Astrocyte (in vitro differentiated cells and primary cell): Measurements from ENCODE around the gene PRR20C. TPM values are rescaled to one million over a fixed set of nuclear protein-coding genes. Genes with fewer than 3 reads are reported as not detected.
"Not testable (repeated sequence)": the region's sequence is repeated elsewhere in the genome, so short reads cannot be mapped to it uniquely, and the experiment has no call there.

Experiments used
- DNase-seq: peaks from one replicate; pipeline ENCODE4 v3.0.0-alpha.2; 2010; ENCODE audit warnings: low read depth
- FAIRE-seq: peaks from 2 replicates; lab custom pipeline; 2011; peaks lifted over from hg19 to GRCh38; lab: Jason Lieb, UNC
- H2AFZ ChIP-seq: 2 replicates; pipeline ENCODE4 v1.6.0; 2012; ENCODE audit warnings: low read depth, low read length, inconsistent platforms
- H3K27ac ChIP-seq: 2 replicates; pipeline ENCODE4 v1.5.1; 2011; ENCODE audit warnings: low read depth, low read length, inconsistent platforms
- H3K27me3 ChIP-seq: 2 replicates; pipeline ENCODE4 v1.6.0; 2011; ENCODE audit warnings: low read length, inconsistent platforms; ENCODE audit not compliant: insufficient read depth
- H3K36me3 ChIP-seq: 2 replicates; pipeline ENCODE4 v1.5.1; 2011; ENCODE audit warnings: low read length, inconsistent platforms; ENCODE audit not compliant: insufficient read depth
- H3K4me1 ChIP-seq: 2 replicates; pipeline ENCODE4 v1.5.1; 2011; ENCODE audit warnings: low read length, inconsistent platforms; ENCODE audit not compliant: insufficient read depth
- H3K4me2 ChIP-seq: 2 replicates; pipeline ENCODE4 v1.6.0; 2012; ENCODE audit warnings: low read length, inconsistent platforms
- H3K4me3 ChIP-seq: 2 replicates; pipeline ENCODE4 v1.5.1; 2011; ENCODE audit warnings: low read depth, mild to moderate bottlenecking, low read length, inconsistent platforms; ENCODE audit not compliant: insufficient read depth
- H3K79me2 ChIP-seq: 2 replicates; pipeline ENCODE4 v1.6.0; 2012; ENCODE audit warnings: mild to moderate bottlenecking, low read length, inconsistent platforms; ENCODE audit not compliant: insufficient read depth
- H3K9ac ChIP-seq: 2 replicates; pipeline ENCODE4 v1.6.0; 2012; ENCODE audit warnings: mild to moderate bottlenecking, low read length, inconsistent platforms
- H3K9me3 ChIP-seq: 2 replicates; pipeline ENCODE4 v1.5.1; 2012; ENCODE audit warnings: low read depth, mild to moderate bottlenecking, low read length, inconsistent platforms; ENCODE audit not compliant: insufficient read depth
- H4K20me1 ChIP-seq: 2 replicates; pipeline ENCODE4 v1.6.0; 2012; ENCODE audit warnings: low read length, inconsistent platforms; ENCODE audit not compliant: insufficient read depth
- H3K27ac Mint-ChIP-seq: one replicate; pipeline ENCODE4 v1.8.0; 2021; ENCODE audit warnings: mild to moderate bottlenecking, mixed read lengths; ENCODE audit not compliant: unreplicated experiment
- H3K27me3 Mint-ChIP-seq: one replicate; pipeline ENCODE4 v1.8.0; 2021; ENCODE audit warnings: low read depth, mixed read lengths; ENCODE audit not compliant: unreplicated experiment
- H3K36me3 Mint-ChIP-seq: one replicate; pipeline ENCODE4 v1.8.0; 2021; ENCODE audit warnings: low read depth, mixed read lengths; ENCODE audit not compliant: unreplicated experiment
- H3K4me1 Mint-ChIP-seq: one replicate; pipeline ENCODE4 v1.8.0; 2021; ENCODE audit warnings: low read depth, mixed read lengths; ENCODE audit not compliant: unreplicated experiment
- H3K4me3 Mint-ChIP-seq: one replicate; pipeline ENCODE4 v1.8.0; 2021; ENCODE audit warnings: mild to moderate bottlenecking, moderate library complexity, mixed read lengths; ENCODE audit not compliant: unreplicated experiment
- H3K9me3 Mint-ChIP-seq: one replicate; pipeline ENCODE4 v1.8.0; 2021; ENCODE audit warnings: mild to moderate bottlenecking, mixed read lengths; ENCODE audit not compliant: unreplicated experiment
- CTCF ChIP-seq: IDR thresholded peaks from 2 replicates; pipeline ENCODE4 v1.5.1; 2011; ENCODE audit warnings: low read depth, mild to moderate bottlenecking, inconsistent platforms, low read length, moderate library complexity; ENCODE audit not compliant: insufficient read depth
- EZH2 ChIP-seq: IDR thresholded peaks from 2 replicates; pipeline ENCODE4 v1.6.1; 2012; ENCODE audit warnings: mild to moderate bottlenecking, low read length, inconsistent platforms; ENCODE audit not compliant: insufficient read depth
- total RNA-seq: library from RNA; stranded (reverse); gene quantifications from 2 replicates; pipeline ENCODE4 v1.2.1, GENCODE V29; 2021

PRR20C gene
- total RNA-seq, 1 donor from 2014 or later, result not detected

DNA sequence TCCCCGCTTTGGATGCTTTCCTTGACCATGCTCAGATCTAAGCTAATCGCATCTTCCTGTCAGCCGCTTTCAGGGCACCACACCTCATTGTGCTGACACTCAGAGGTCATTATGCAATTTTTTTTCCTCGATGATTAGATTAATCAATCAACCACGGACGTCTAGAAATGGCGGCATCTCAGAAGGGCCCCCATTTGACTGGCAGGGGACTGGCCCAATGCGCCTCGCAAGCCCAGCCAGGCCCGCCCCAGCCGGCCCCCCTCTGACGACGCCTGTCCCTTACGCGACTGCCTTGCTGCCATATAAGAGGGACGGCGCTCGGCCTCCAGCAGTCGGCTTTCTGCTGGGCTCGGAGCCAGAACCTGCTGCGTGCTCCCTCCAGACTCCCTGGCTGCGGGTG is 6.5 kb downstream of the PRR20C start, which contains the start of gene PRR20D:
Gene PRR20D, plus strand, starts transcription at position 301 of the 400 bp plus-strand sequence. CDS start 387 bp downstream, outside the sequence.
- not testable (repeated sequence) for H3K4me3 ChIP-seq, H3K27ac Mint-ChIP-seq, H3K27ac ChIP-seq, H3K36me3 ChIP-seq, H2AFZ ChIP-seq, H3K36me3 Mint-ChIP-seq, H3K4me1 Mint-ChIP-seq, FAIRE-seq, H3K27me3 ChIP-seq, H3K4me2 ChIP-seq, H3K4me3 Mint-ChIP-seq, H3K9ac ChIP-seq, H4K20me1 ChIP-seq, H3K4me1 ChIP-seq, H3K9me3 ChIP-seq, H3K27me3 Mint-ChIP-seq, DNase-seq, H3K9me3 Mint-ChIP-seq, H3K79me2 ChIP-seq

GRCh38 chr13:57166897-57167296 is 13.0 kb downstream of the PRR20C start, which contains the start of gene PRR20E:
Gene PRR20E, plus strand, starts transcription at chr13:57167197. Its CDS starts 387 bp downstream, at chr13:57167584.
- FAIRE-seq, H3K27me3 Mint-ChIP-seq, H3K4me1 Mint-ChIP-seq, H3K27me3 ChIP-seq, H3K9ac ChIP-seq, H3K9me3 ChIP-seq, H3K27ac ChIP-seq, H3K9me3 Mint-ChIP-seq, H3K27ac Mint-ChIP-seq, H3K36me3 Mint-ChIP-seq, H4K20me1 ChIP-seq, H3K4me3 Mint-ChIP-seq, H3K4me1 ChIP-seq, H3K4me2 ChIP-seq, H3K79me2 ChIP-seq, DNase-seq, H3K36me3 ChIP-seq, H3K4me3 ChIP-seq, H2AFZ ChIP-seq: not testable (repeated sequence)

DNA sequence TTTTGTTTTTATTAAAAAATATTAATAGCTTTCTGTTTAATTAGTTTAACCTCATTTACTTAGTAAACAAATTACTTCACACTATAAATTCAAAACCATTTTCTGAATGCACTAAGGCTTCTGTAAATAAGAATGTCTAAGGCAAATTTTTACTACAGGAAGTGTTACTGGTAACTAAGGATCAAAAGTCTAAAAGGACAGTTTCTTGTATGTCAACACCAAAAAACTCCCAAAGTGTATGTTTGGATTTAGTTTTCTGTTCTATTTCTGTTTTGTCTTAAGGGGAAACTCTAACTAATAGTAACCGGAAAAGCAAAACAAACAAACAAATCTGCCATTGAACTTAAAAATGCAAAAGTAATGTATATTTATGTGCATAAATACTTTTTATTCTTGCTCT is 37.8 kb downstream of the PRR20C start:
- TF ChIP-seq CTCF (no peak), EZH2 (no peak)
- Histone ChIP-seq H3K9ac (no peak overlapping the region), H3K4me2 (no peak overlapping the region), H3K27me3 (no peaks in the 10 kb centered on the region), H3K4me1 (no peaks in the 10 kb centered on the region), H2AFZ (no peak overlapping the region), H3K27ac (no peak overlapping the region), H3K4me3 (no peak overlapping the region), H4K20me1 (no peaks in the 10 kb centered on the region), H3K79me2 (no peaks in the 10 kb centered on the region), H3K36me3 (no peaks in the 10 kb centered on the region), H3K9me3 (peaks cover 3% of the 10 kb centered on the region)
- Mint-ChIP-seq H3K36me3 (no peaks in the 10 kb centered on the region), H3K4me3 (no peak overlapping the region), H3K27ac (no peak overlapping the region), H3K4me1 (no peaks in the 10 kb centered on the region), H3K9me3 (no peaks in the 10 kb centered on the region), H3K27me3 (no peaks in the 10 kb centered on the region)
- DNase-seq (no peak), FAIRE-seq (no peak)

Other genes starting within 250 kb of the PRR20C start
- gene PRR20A, start 13.1 kb upstream of the PRR20C start, total RNA-seq, result not detected in 2 replicates
- gene PRR20B, start 6.6 kb upstream of the PRR20C start, total RNA-seq, result not detected in 2 replicates
- gene PRR20D, start 6.6 kb downstream of the PRR20C start, total RNA-seq, result not detected in 2 replicates
- gene PRR20E, start 13.1 kb downstream of the PRR20C start, total RNA-seq, result not detected in 2 replicates